OCI-LY3 (cell line): ENCODE data around the gene KCNK5.

Source experiments
- H2AFZ ChIP-seq: fragments of 200-600, 300-600 bp; shearing (Covaris generic); 2 replicates; pipeline ENCODE4 v1.6.0; 2014; ENCODE audit warnings: antibody characterized with exemption, low read depth, low read length
- H3K27ac ChIP-seq: fragments of 200-600, 300-600 bp; sonication (generic); 2 replicates; pipeline ENCODE4 v1.5.1; 2014; ENCODE audit warnings: mild to moderate bottlenecking, low read length, moderate library complexity, mixed read lengths
- H3K27me3 ChIP-seq: fragments of 200-600, 300-600 bp; sonication (generic); 2 replicates; pipeline ENCODE4 v1.6.1; 2014; ENCODE audit warnings: low read depth, low read length, mixed read lengths
- H3K36me3 ChIP-seq: fragments of 200-600, 300-600 bp; sonication (generic); replicated peaks from 2 replicates; pipeline ENCODE3; 2014; ENCODE audit warnings: low read depth, low read length, mixed read lengths
- H3K4me1 ChIP-seq: fragments of 300-600, 200-600 bp; sonication (generic); 2 replicates; pipeline ENCODE4 v1.6.1; 2014; ENCODE audit warnings: low read length, mixed read lengths
- H3K4me2 ChIP-seq: fragments of 200-600, 300-600 bp; sonication (generic); 2 replicates; pipeline ENCODE4 v1.6.1; 2014; ENCODE audit warnings: low read length, mixed read lengths
- H3K4me3 ChIP-seq: fragments of 300-600, 200-600 bp; sonication (generic); 2 replicates; pipeline ENCODE4 v1.5.1; 2014; ENCODE audit warnings: antibody characterized with exemption, mild to moderate bottlenecking, low read length, moderate library complexity
- H3K79me2 ChIP-seq: fragments of 300-600, 200-600 bp; shearing (Covaris generic); 2 replicates; pipeline ENCODE4 v1.6.1; 2014; ENCODE audit warnings: mild to moderate bottlenecking, low read length, mixed read lengths
- H3K9ac ChIP-seq: fragments of 300-600, 200-600 bp; shearing (Covaris generic); 2 replicates; pipeline ENCODE4 v1.6.0; 2014; ENCODE audit warnings: mild to moderate bottlenecking, low read length, moderate library complexity
- H3K9me3 ChIP-seq: fragments of 200-600, 300-600 bp; shearing (Covaris generic); 2 replicates; pipeline ENCODE4 v1.6.1; 2014; ENCODE audit warnings: low read length, mixed read lengths; ENCODE audit not compliant: insufficient read depth
- H4K20me1 ChIP-seq: fragments of 200-600, 300-600 bp; sonication (generic); 2 replicates; pipeline ENCODE4 v1.6.1; 2016; ENCODE audit warnings: low read length, mixed read lengths; ENCODE audit not compliant: insufficient read depth
- CTCF ChIP-seq: fragments of 200-600, 300-600 bp; sonication (generic); IDR thresholded peaks from 2 replicates; pipeline ENCODE4 v1.5.1; 2014; ENCODE audit warnings: antibody characterized with exemption, low read length, low read depth
- EZH2phosphoT487 ChIP-seq: fragments of 200-600 bp; shearing (Covaris generic); IDR thresholded peaks from 2 replicates; pipeline ENCODE4 v1.6.1; 2018; ENCODE audit warnings: antibody characterized with exemption, mixed run types, low read depth

Gene KCNK5

GRCh38 chr6:39197922-39198500, 31.3 kb downstream of the KCNK5 start:
- Histone ChIP-seq H3K27ac (no peak overlapping the region), H3K9ac (no peak overlapping the region), H3K79me2 (no peaks in the 10 kb centered on the region), H2AFZ (no peak overlapping the region), H3K4me3 (peak overlapping the region; percentile 1; the same call in 1 of the 2 replicates), H3K27me3 (no peaks in the 10 kb centered on the region), H4K20me1 (no peaks in the 10 kb centered on the region), H3K4me1 (peaks cover 25% of the 10 kb centered on the region), H3K36me3 (no peaks in the 10 kb centered on the region), H3K9me3 (no peaks in the 10 kb centered on the region), H3K4me2 (peak overlapping the region; percentile 46)
- TF ChIP-seq EZH2phosphoT487 (no peak), CTCF (no peak)

- peak overlapping the region; percentile 46 for H3K4me2 ChIP-seq
- no peaks in the 10 kb centered on the region for H3K36me3 ChIP-seq
- H3K27ac ChIP-seq, result 0 out of 2 replicates have a peak overlapping the region, but pooled peaks have one; percentile 24
- no peaks in the 10 kb centered on the region for H3K27me3 ChIP-seq
- no peaks in the 10 kb centered on the region for H3K9me3 ChIP-seq
- H2AFZ ChIP-seq, result no peak overlapping the region
- TF ChIP-seq EZH2phosphoT487, result no peak
- TF ChIP-seq CTCF, result no peak
- peak overlapping the region; percentile 1; the same call in 1 of the 2 replicates for H3K4me3 ChIP-seq
- H3K4me1 ChIP-seq, result peaks cover 25% of the 10 kb centered on the region
- H4K20me1 ChIP-seq, result no peaks in the 10 kb centered on the region
- no peaks in the 10 kb centered on the region for H3K79me2 ChIP-seq
- no peak overlapping the region for H3K9ac ChIP-seq
Measured at GRCh38 chr6:39197521-39197920, 31.8 kb downstream of the KCNK5 start.

GRCh38 chr6:39196673-39197091, 32.6 kb downstream of the KCNK5 start:
- no peak overlapping the region for H3K9ac ChIP-seq
- H3K27me3 ChIP-seq, result no peaks in the 10 kb centered on the region
- peak overlapping the region; percentile 46; the same call in 1 of the 2 replicates for H3K4me2 ChIP-seq
- H3K79me2 ChIP-seq, result no peaks in the 10 kb centered on the region
- H3K36me3 ChIP-seq, result no peaks in the 10 kb centered on the region
- no peak overlapping the region for H3K4me3 ChIP-seq
- no peaks in the 10 kb centered on the region for H4K20me1 ChIP-seq
- H3K4me1 ChIP-seq, result peaks cover 25% of the 10 kb centered on the region
- no peaks in the 10 kb centered on the region for H3K9me3 ChIP-seq
- TF ChIP-seq CTCF (no peak), EZH2phosphoT487 (no peak)
- peak overlapping the region; percentile 24; the same call in 1 of the 2 replicates for H3K27ac ChIP-seq
- H2AFZ ChIP-seq, result no peak overlapping the region

GRCh38 chr6:39195792-39196385, 33.4 kb downstream of the KCNK5 start:
- no peaks in the 10 kb centered on the region for H3K9me3 ChIP-seq
- H3K27me3 ChIP-seq, result no peaks in the 10 kb centered on the region
- H3K4me3 ChIP-seq, result no peak overlapping the region
- H3K9ac ChIP-seq, result no peak overlapping the region
- no peak overlapping the region; the same call in 1 of the 2 replicates for H3K4me2 ChIP-seq
- peaks cover 25% of the 10 kb centered on the region for H3K4me1 ChIP-seq
- H3K27ac ChIP-seq, result no peak overlapping the region
- no peaks in the 10 kb centered on the region for H3K79me2 ChIP-seq
- TF ChIP-seq CTCF, result no peak
- TF ChIP-seq EZH2phosphoT487, result no peak
- H2AFZ ChIP-seq, result no peak overlapping the region
- H3K36me3 ChIP-seq, result no peaks in the 10 kb centered on the region
- H4K20me1 ChIP-seq, result no peaks in the 10 kb centered on the region
